Stimulated activated naive CD8-positive, alpha-beta T cell treated with anti-CD3 and anti-CD28 coated beads, Interleukin-15, Interleukin-2, amounts not matched to agents 100 ng/mL and 50 ng/mL, for 24 hours (primary cell): ENCODE data around the gene PRR9.
A peak's percentile ranks its signal among the peaks of the same experiment; 100 is the strongest.

Source experiments
- H3K27ac Mint-ChIP-seq: one replicate; pipeline ENCODE4 v1.8.0; 2021; ENCODE audit warnings: mild to moderate bottlenecking, mixed read lengths
- H3K27me3 Mint-ChIP-seq: one replicate; pipeline ENCODE4 v1.8.0; 2021; ENCODE audit warnings: mixed read lengths
- H3K36me3 Mint-ChIP-seq: one replicate; pipeline ENCODE4 v1.8.0; 2021; ENCODE audit warnings: low read depth, mixed read lengths
- H3K4me1 Mint-ChIP-seq: one replicate; pipeline ENCODE4 v1.8.0; 2021; ENCODE audit warnings: low read depth, mixed read lengths
- H3K4me3 Mint-ChIP-seq: one replicate; pipeline ENCODE4 v1.8.0; 2021; ENCODE audit warnings: mild to moderate bottlenecking, mixed read lengths
- H3K9me3 Mint-ChIP-seq: one replicate; pipeline ENCODE4 v1.8.0; 2021; ENCODE audit warnings: mixed read lengths

The PRR9 gene

DNA sequence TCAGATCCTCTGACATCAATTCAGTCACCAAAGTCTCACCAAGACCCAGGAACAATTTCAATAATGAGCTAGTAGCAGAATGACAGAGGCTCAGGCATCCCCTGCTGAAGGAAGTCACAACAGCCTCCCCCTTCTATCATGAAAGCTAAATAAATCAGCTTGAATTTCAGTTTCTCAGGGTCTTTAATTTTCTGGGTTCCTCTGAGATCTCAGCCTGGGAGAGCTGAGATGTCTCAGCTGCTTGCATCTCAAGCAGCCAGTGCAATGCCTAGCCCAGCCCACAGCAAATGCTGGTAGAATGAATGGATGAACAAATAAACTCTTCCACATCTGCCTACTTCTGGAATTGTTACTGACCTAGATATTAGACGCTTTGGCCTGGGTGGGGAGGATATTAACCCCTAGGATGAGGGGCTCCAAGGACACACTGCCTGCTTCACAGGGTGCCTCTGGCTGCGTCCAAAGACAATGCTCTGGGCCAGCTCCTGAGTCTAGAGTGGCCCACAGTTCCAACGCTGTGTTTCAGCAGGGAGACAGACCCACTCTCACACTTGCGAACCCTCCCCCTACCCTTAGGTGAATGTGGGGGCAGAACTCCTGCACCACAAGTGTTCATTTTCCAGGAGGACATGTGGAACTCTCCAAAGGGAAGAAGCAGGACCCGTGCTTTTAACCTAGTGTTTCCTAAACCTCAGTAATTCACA lies 30.9 kb downstream of the PRR9 start:
- Mint-ChIP-seq H3K9me3 (peaks cover 6% of the 10 kb centered on the region), H3K4me1 (no peaks in the 10 kb centered on the region), H3K27ac (no peak overlapping the region), H3K4me3 (no peak overlapping the region), H3K36me3 (no peaks in the 10 kb centered on the region), H3K27me3 (peaks cover 32% of the 10 kb centered on the region)

DNA sequence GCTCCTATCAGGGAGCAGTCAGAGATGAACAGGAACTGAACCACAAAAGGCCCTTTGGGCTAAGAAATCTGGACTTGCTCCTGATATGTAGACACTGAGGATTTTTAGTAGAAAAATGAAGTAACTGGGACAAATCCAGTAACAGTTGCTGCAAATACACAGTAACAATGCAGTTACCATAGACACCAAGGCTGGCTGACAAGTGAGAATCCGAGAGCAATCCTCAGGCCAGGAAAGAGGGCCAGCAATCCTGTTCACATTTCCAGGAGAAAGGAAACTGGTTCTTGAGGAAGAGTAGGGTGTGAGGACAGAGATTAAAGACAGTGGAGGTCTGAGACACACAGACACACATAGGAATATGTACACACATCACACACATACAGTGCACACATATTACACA lies 32.8 kb downstream of the PRR9 start:
- peaks cover 32% of the 10 kb centered on the region for H3K27me3 Mint-ChIP-seq
- H3K27ac Mint-ChIP-seq: no peak overlapping the region

DNA sequence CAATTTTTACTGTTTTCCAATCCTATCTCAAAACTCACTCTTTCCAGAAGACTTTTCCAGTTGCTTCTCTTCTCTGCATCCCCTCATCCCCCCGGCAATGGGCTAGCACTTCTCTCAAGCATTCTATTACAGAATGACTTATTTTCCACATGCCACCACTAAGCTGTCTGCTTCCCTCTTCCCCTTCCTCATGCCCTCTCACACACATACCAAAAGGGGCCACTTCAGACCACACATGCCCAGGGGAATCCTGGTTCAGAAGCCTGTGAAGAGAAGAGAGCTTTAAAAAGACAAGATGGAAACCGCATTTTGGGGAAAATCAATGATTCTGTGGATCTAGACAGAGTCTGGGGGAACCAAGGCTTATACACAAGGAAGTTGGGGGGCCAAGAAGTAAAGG lies 33.7 kb downstream of the PRR9 start:
- Mint-ChIP-seq H3K4me1 (no peaks in the 10 kb centered on the region), H3K4me3 (no peak overlapping the region), H3K27me3 (peaks cover 32% of the 10 kb centered on the region), H3K36me3 (no peaks in the 10 kb centered on the region), H3K9me3 (no peaks in the 10 kb centered on the region), H3K27ac (no peak overlapping the region)

More for the DNA sequence above, 32.8 kb downstream of the PRR9 start:
- no peaks in the 10 kb centered on the region for H3K36me3 Mint-ChIP-seq
- no peaks in the 10 kb centered on the region for H3K9me3 Mint-ChIP-seq
- no peaks in the 10 kb centered on the region for H3K4me1 Mint-ChIP-seq
- H3K4me3 Mint-ChIP-seq: no peak overlapping the region

DNA sequence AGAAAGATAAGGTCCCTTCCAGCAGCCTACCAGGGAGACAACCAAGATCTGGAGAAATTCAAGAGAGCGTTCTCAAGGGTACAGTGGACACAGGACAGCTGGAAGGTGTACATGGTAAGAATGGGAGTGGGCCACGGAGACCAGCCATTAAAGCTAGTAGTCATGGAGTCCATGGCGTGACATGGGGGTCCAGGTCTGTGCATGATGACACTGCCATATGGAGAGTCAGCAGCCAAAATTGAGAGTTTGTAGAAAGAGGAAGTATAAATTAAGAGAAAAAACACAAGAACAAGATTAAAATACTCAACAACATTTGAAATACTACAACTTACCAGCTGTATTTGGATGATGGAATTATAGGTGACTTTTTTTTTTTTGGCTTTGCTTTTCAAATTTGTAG lies 34.2 kb downstream of the PRR9 start:
- no peaks in the 10 kb centered on the region for H3K9me3 Mint-ChIP-seq
- H3K27me3 Mint-ChIP-seq: peaks cover 32% of the 10 kb centered on the region
- H3K4me1 Mint-ChIP-seq: no peaks in the 10 kb centered on the region
- no peak overlapping the region for H3K27ac Mint-ChIP-seq
- no peak overlapping the region for H3K4me3 Mint-ChIP-seq
- no peaks in the 10 kb centered on the region for H3K36me3 Mint-ChIP-seq

DNA sequence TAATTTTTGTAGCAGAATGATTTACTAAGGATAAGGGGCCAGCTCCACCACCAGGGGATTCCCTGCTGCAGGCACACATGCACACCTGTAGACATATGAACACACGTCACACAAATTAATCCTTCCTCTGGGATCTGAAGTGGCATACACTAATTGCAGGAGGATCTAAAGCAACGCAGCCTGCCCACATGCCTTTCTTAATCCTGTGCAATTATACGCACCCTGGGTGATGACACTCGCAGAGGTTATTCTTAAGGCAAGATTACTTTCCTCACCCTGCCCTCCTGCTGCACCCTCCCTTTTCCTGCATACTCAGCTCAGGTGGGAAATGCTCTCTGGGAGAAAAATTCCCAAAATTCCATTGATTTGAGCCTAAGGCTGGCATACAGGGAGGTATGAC lies 34.6 kb downstream of the PRR9 start:
- peaks cover 31% of the 10 kb centered on the region for H3K27me3 Mint-ChIP-seq
- no peaks in the 10 kb centered on the region for H3K36me3 Mint-ChIP-seq
- H3K4me3 Mint-ChIP-seq: no peak overlapping the region
- no peaks in the 10 kb centered on the region for H3K9me3 Mint-ChIP-seq
- no peaks in the 10 kb centered on the region for H3K4me1 Mint-ChIP-seq
- no peak overlapping the region for H3K27ac Mint-ChIP-seq

DNA sequence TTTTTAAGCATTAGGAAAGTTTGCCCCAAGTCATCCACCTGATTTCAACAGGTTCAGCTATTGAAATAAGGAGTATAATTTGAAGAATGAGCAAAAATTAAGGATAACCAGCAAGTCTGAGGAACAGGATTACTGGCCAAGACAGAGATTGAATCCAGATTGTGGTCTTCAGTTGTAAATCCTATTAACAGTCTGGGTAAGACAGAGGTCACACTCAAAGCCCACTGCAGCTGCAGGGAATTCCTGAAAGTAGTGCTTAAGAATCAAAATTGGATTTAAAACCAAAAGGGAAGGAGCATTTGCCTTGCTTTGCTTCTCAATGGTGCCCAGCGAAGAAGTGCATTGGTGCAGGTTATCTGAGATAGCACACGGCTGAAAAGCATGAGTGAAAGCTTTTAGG lies 35.7 kb downstream of the PRR9 start:
- Mint-ChIP-seq H3K4me1 (no peaks in the 10 kb centered on the region), H3K27me3 (peaks cover 27% of the 10 kb centered on the region), H3K27ac (no peak overlapping the region), H3K36me3 (no peaks in the 10 kb centered on the region), H3K4me3 (no peak overlapping the region), H3K9me3 (no peaks in the 10 kb centered on the region)

DNA sequence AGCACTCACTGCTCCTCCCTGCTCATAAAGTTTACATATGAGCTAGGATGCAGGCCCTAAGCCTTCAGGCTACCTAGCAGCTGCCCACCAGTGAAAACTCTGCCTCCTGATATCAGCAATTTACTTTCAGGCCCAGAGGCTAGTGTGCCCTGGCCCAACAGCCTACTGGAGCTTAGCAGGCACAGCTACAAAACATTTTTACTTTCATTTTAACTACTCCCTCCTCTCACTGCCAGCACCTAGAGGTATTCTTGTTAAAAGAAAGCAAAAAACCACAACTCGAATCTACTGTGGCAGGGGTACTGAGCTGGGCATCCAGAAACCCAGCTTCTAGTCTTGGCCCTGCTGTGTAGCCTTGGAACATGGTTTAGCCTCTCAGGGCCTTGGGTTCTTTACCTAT lies 36.3 kb downstream of the PRR9 start:
- peaks cover 30% of the 10 kb centered on the region for H3K27me3 Mint-ChIP-seq
- no peak overlapping the region for H3K4me3 Mint-ChIP-seq
- H3K27ac Mint-ChIP-seq: no peak overlapping the region
- no peaks in the 10 kb centered on the region for H3K4me1 Mint-ChIP-seq
- H3K36me3 Mint-ChIP-seq: no peaks in the 10 kb centered on the region
- no peaks in the 10 kb centered on the region for H3K9me3 Mint-ChIP-seq

DNA sequence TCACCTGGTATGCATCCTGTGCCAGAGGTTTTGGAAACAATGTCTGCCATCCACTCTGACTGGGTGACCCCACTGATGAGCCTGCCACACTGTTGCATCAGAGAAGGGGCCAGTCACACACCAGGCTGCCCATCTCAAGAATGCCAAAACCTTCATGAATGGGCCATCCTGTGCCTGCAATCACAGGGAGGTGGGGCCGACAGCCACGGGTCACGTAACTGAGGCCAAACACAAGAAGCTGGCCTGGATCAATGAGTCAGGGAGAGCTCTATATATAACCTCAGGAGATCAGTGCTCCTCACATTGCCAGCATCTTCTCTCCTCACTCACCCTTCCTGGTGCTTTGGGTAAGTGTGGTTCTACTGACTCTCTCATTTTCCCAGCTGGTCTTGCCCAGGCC lies 42.0 kb downstream of the PRR9 start, which contains the start of gene LORICRIN:
LORICRIN (plus strand) TSS at position 301 of the 400 bp plus-strand sequence. CDS start 1,263 bp downstream, outside the sequence.
- peaks cover 53% of the 10 kb centered on the region for H3K27me3 Mint-ChIP-seq
- no peaks in the 10 kb centered on the region for H3K9me3 Mint-ChIP-seq
- no peaks in the 10 kb centered on the region for H3K36me3 Mint-ChIP-seq
- H3K4me3 Mint-ChIP-seq: peak within 1 kb of the TSS; percentile 37
- H3K27ac Mint-ChIP-seq: peak within 1 kb of the TSS; percentile 43
- H3K4me1 Mint-ChIP-seq: peaks cover 28% of the 10 kb centered on the region

DNA sequence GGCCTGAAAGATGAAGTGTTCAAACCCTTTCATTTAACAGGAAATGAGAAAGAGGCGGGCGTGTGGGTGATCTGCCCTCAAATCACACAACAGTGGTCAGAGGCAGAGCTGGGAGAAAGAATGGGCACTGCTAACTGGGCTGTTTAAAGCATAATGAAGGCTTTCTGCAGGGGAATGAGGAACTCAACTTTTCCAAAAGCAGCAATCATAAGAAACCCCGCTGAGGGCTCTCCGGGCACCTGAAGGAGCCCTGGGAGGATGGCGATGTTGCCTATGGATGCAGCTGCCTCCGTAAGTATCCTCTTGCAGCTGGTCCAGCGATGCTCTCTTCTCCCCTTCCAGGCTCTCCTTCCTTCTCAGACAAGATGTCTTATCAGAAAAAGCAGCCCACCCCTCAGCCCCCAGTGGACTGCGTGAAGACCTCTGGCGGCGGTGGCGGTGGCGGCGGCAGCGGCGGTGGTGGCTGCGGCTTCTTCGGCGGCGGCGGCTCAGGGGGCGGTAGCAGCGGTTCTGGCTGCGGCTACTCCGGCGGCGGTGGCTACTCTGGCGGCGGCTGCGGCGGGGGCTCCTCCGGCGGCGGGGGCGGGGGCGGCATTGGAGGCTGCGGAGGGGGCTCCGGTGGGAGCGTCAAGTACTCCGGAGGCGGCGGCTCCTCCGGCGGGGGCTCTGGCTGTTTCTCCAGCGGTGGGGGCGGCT lies 43.3 kb downstream of the PRR9 start:
- H3K36me3 Mint-ChIP-seq: no peaks in the 10 kb centered on the region
- peak overlapping the region; percentile 37 for H3K4me3 Mint-ChIP-seq
- peaks cover 64% of the 10 kb centered on the region for H3K27me3 Mint-ChIP-seq
- H3K27ac Mint-ChIP-seq: peak overlapping the region; percentile 43
- H3K4me1 Mint-ChIP-seq: peaks cover 28% of the 10 kb centered on the region
- H3K9me3 Mint-ChIP-seq: no peaks in the 10 kb centered on the region

DNA sequence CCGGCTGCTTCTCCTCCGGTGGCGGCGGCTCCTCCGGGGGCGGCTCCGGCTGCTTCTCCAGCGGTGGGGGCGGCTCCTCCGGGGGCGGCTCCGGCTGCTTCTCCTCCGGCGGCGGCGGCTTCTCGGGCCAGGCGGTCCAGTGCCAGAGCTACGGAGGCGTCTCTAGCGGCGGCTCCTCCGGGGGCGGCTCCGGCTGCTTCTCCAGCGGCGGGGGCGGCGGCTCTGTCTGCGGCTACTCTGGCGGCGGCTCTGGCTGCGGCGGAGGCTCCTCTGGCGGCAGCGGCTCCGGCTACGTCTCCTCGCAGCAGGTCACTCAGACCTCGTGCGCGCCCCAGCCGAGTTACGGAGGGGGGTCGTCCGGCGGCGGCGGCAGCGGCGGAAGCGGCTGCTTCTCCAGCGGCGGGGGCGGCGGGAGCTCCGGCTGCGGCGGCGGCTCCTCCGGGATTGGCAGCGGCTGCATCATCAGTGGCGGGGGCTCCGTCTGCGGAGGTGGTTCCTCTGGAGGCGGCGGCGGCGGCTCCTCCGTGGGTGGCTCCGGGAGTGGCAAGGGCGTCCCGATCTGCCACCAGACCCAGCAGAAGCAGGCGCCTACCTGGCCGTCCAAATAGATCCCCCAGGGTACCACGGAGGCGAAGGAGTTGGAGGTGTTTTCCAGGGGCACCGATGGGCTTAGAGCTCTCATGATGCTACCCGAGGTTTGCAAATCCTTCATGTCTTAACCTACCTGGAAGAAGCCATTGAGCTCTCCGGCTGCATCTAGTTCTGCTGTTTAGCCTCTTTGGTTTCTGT lies 44.1 kb downstream of the PRR9 start:
- no peak overlapping the region for H3K27ac Mint-ChIP-seq
- H3K36me3 Mint-ChIP-seq: no peaks in the 10 kb centered on the region
- no peaks in the 10 kb centered on the region for H3K9me3 Mint-ChIP-seq
- H3K27me3 Mint-ChIP-seq: peaks cover 70% of the 10 kb centered on the region
- peak overlapping the region; percentile 69 for H3K4me3 Mint-ChIP-seq
- peaks cover 28% of the 10 kb centered on the region for H3K4me1 Mint-ChIP-seq

DNA sequence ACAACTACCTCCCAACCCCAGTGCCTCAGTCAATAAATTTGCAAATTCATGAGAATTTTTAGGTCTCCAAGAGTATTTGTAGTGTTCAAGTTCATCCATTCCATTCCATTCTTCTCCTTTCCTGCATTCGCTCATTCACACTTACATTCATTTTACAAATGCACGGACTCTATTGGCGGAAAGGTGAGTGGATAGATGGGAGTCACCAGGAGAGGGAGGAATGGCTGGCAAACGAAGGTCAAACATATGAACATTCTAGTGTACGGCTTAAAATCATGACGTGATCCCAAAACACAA lies 44.6 kb downstream of the PRR9 start:
- Mint-ChIP-seq H3K27me3 (peaks cover 75% of the 10 kb centered on the region), H3K27ac (peak overlapping the region; percentile 38), H3K4me3 (peak overlapping the region; percentile 69), H3K4me1 (peaks cover 28% of the 10 kb centered on the region), H3K9me3 (no peaks in the 10 kb centered on the region), H3K36me3 (no peaks in the 10 kb centered on the region)

DNA sequence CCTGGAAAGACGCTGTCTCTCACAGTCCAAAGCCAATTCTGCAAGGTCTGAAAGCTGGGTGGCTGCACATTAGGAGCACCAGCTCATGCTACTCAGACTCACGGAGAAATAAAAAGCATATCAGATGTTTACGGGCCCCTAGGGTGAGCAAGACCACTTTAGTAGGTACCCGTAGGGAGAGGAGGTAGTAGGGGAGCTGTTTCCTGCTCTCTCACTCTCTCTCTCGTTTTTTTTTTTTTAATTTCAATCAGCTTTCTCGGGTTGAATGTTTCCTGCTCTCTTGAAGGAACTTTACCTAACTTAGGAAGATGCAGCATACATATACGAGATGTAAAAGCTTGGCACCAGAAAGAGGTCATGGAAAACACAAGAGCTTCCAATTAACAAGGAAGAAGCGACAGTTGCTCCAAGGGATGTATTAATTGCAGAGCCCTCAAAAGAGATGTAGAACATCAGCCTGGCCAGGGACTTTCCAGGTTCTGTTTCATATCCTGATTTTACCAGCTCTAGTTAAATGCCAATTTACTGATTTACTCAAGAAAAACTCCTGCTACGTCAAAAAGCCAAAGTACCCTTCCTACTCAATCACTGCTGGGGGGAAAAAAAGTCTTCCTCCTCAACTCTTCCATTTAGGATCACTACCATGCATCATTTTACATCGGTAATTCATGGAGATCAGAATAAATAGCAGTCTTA lies 45.2 kb downstream of the PRR9 start:
- H3K27ac Mint-ChIP-seq: peak overlapping the region; percentile 13
- peak overlapping the region; percentile 69 for H3K4me3 Mint-ChIP-seq
- peaks cover 28% of the 10 kb centered on the region for H3K4me1 Mint-ChIP-seq
- H3K9me3 Mint-ChIP-seq: no peaks in the 10 kb centered on the region
- H3K27me3 Mint-ChIP-seq: peaks cover 81% of the 10 kb centered on the region
- no peaks in the 10 kb centered on the region for H3K36me3 Mint-ChIP-seq

DNA sequence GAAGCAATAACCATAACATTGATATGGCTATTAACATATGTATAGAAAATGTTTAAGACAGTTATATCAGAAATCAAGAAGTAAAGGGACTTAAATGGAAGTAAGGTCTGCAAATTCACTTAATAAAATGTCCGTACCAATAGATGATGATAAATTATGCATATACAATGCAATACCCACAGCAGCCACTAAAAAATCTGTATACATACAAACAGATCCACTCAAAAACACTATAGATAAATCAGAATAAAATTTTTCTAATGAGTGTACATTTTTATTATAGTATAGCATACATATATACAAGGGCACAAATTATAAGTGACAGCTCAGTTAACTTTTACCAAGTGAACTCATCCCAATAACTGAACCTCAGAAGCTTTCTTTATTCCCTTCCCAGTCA lies 48.1 kb downstream of the PRR9 start:
- no peaks in the 10 kb centered on the region for H3K9me3 Mint-ChIP-seq
- peaks cover 80% of the 10 kb centered on the region for H3K27me3 Mint-ChIP-seq
- H3K27ac Mint-ChIP-seq: no peak overlapping the region
- H3K4me1 Mint-ChIP-seq: peaks cover 25% of the 10 kb centered on the region
- no peaks in the 10 kb centered on the region for H3K36me3 Mint-ChIP-seq
- no peak overlapping the region for H3K4me3 Mint-ChIP-seq
